Liver (tissue), 9 donors: ENCODE measurements around the gene WFIKKN1. TPM values are rescaled to one million over a fixed set of nuclear protein-coding genes. Genes with fewer than 3 reads are reported as not detected.

Experiments
- DNase-seq: peaks from one replicate; pipeline ENCODE4 v3.0.0-alpha.2; 2017; ENCODE audit warnings: low spot score
- H3K27ac ChIP-seq, 2 donors: one replicate each; pipeline ENCODE4 v1.7.0; 2013; ENCODE audit warnings: inconsistent platforms in 2 of 2, low read length in 2 of 2, control low read depth in 1 of 2, low read depth in 1 of 2, mild to moderate bottlenecking in 1 of 2
- H3K27me3 ChIP-seq, 4 donors: one replicate each; pipeline versions ENCODE4 v1.6.1 to v1.7.0; 2013; ENCODE audit warnings: low read length in 3 of 4, inconsistent platforms in 1 of 4, mild to moderate bottlenecking in 1 of 4, moderate library complexity in 1 of 4; ENCODE audit not compliant: control insufficient read depth in 4 of 4, insufficient read depth in 4 of 4
- H3K36me3 ChIP-seq, 4 donors: one replicate each; pipeline versions ENCODE4 v1.6.1 to v1.7.0; 2013; ENCODE audit warnings: low read length in 3 of 4, mild to moderate bottlenecking in 3 of 4, low read depth in 1 of 4, moderate library complexity in 1 of 4; ENCODE audit not compliant: control insufficient read depth in 4 of 4, insufficient read depth in 3 of 4
- H3K4me1 ChIP-seq, 4 donors: one replicate each; pipeline versions ENCODE4 v1.6.1 to v1.7.0; 2013; ENCODE audit warnings: low read length in 3 of 4, mild to moderate bottlenecking in 3 of 4, moderate library complexity in 1 of 4; ENCODE audit not compliant: control insufficient read depth in 4 of 4, insufficient read depth in 4 of 4
- H3K4me3 ChIP-seq, 3 donors: one replicate each; pipeline versions ENCODE4 v1.6.1 to v1.7.0; 2013; ENCODE audit warnings: low read length in 3 of 3, control low read depth in 1 of 3, low read depth in 1 of 3, mild to moderate bottlenecking in 1 of 3
- H3K9ac ChIP-seq, 2 donors: one replicate each; pipeline ENCODE4 v1.7.0; 2013; ENCODE audit warnings: low read length in 2 of 2, mild to moderate bottlenecking in 2 of 2, moderate library complexity in 2 of 2, control low read depth in 1 of 2, low read depth in 1 of 2
- H3K9me3 ChIP-seq, 4 donors: one replicate each; pipeline versions ENCODE4 v1.6.1 to v1.7.0; 2013; ENCODE audit warnings: low read length in 3 of 4; ENCODE audit not compliant: control insufficient read depth in 4 of 4
- ATF3 ChIP-seq: IDR thresholded peaks from 2 replicates; pipeline ENCODE4 v1.6.1; 2016; ENCODE audit warnings: antibody characterized with exemption
- CTCF ChIP-seq: fragments of 150-350 bp; IDR thresholded peaks from 2 replicates; pipeline ENCODE4 v1.5.1; 2017; ENCODE audit warnings: improper control_type of control experiment, low read depth, low read length; ENCODE audit not compliant: missing input control
- EGR1 ChIP-seq, 2 donors: IDR thresholded peaks; 2 replicates each; pipeline ENCODE4 v1.6.1; 2016 to 2018; ENCODE audit warnings: antibody characterized with exemption in 2 of 2, low read depth in 2 of 2
- FOXA1 ChIP-seq: IDR thresholded peaks from 2 replicates; pipeline ENCODE4 v1.6.1; 2016; ENCODE audit warnings: antibody characterized with exemption
- FOXA2 ChIP-seq: IDR thresholded peaks from 2 replicates; pipeline ENCODE4 v1.6.1; 2016; ENCODE audit warnings: antibody characterized with exemption
- GABPA ChIP-seq, 2 donors: IDR thresholded peaks in 1 of 2; conservative IDR thresholded peaks in 1 of 2; 2 replicates each; pipeline ENCODE4 v1.6.1; 2016; ENCODE audit warnings: antibody characterized with exemption in 2 of 2, mild to moderate bottlenecking in 1 of 2, moderate library complexity in 1 of 2
- HNF4A ChIP-seq, 2 donors: conservative IDR thresholded peaks; 2 replicates each; pipeline ENCODE4 v1.6.1; 2016; ENCODE audit warnings: antibody characterized with exemption in 2 of 2, mild to moderate bottlenecking in 2 of 2
- HNF4G ChIP-seq: IDR thresholded peaks from 2 replicates; pipeline ENCODE4 v1.6.1; 2016; ENCODE audit warnings: antibody characterized with exemption
- MAX ChIP-seq: IDR thresholded peaks from 2 replicates; pipeline ENCODE4 v1.6.1; 2016; ENCODE audit warnings: antibody characterized with exemption
- NR2F2 ChIP-seq: IDR thresholded peaks from 2 replicates; pipeline ENCODE4 v1.6.1; 2016; ENCODE audit warnings: antibody characterized with exemption
- RAD21 ChIP-seq, 2 donors: IDR thresholded peaks; 2 replicates each; pipeline ENCODE4 v1.6.1; 2016; ENCODE audit warnings: antibody characterized with exemption in 2 of 2, mild to moderate bottlenecking in 2 of 2
- REST ChIP-seq: IDR thresholded peaks from 2 replicates; pipeline ENCODE4 v1.6.1; 2016; ENCODE audit warnings: antibody characterized with exemption, mild to moderate bottlenecking
- RXRA ChIP-seq, 2 donors: IDR thresholded peaks; 2 replicates each; pipeline ENCODE4 v1.6.1; 2017 to 2018; ENCODE audit warnings: antibody characterized with exemption in 2 of 2, mild to moderate bottlenecking in 1 of 2
- SP1 ChIP-seq: IDR thresholded peaks from 2 replicates; pipeline ENCODE4 v1.6.1; 2018; ENCODE audit warnings: antibody characterized with exemption, mild to moderate bottlenecking
- TAF1 ChIP-seq: conservative IDR thresholded peaks from 2 replicates; pipeline ENCODE4 v1.6.1; 2016; ENCODE audit warnings: antibody characterized with exemption, mild to moderate bottlenecking
- YY1 ChIP-seq: IDR thresholded peaks from 2 replicates; pipeline ENCODE4 v1.6.1; 2016; ENCODE audit warnings: antibody characterized with exemption, mild to moderate bottlenecking
- WGBS: extraction: QIAGEN DNeasy Blood & Tissue Kit; methylation state at CpG from one replicate; pipeline ENCODE4 v1.1.7; 2013; 5-methylcytosine and 5-hydroxymethylcytosine counted together
- polyA plus RNA-seq, 2 donors: library from polyadenylated mRNA; stranded (reverse) in 1 of 2; unstranded in 1 of 2; fragments of 200-250 nt in 1 of 2; fragments of >200 nt in 1 of 2; fragmentation: Nextera tagmentation in 1 of 2; extraction: Ambion mirVana in 1 of 2; gene quantifications; one replicate each; pipeline versions ENCODE4 v1.2.1 to v1.2.3, GENCODE V29; 2013 to 2015
- total RNA-seq, 2 donors: library from RNA; depleted of rRNA; stranded (reverse); fragments of >200 nt; gene quantifications; one replicate each; pipeline ENCODE4 v1.2.3, GENCODE V29; 2014
- donor health status: healthy.
- donor health status: healthy.
- donor health status: healthy.
- donor health status: healthy.
- donor health status: healthy.

The WFIKKN1 gene
- total and polyA plus RNA-seq, 4 donors, result 0.19 to 1.2 (median 0.46) TPM

GRCh38 chr16:610513-611381 lies 20.0 kb upstream of the WFIKKN1 start:
- H3K27me3 ChIP-seq, result no peaks in the 10 kb centered on the region
- TF ChIP-seq REST, result no peak
- no peak for TF ChIP-seq YY1
- no peak for TF ChIP-seq NR2F2
- no peak for TF ChIP-seq RXRA (IDR thresholded peaks at IDR 0.05)
- TF ChIP-seq TAF1, result no peak
- no peak for TF ChIP-seq MAX
- TF ChIP-seq ATF3, result no peak
- TF ChIP-seq RAD21 (IDR thresholded peaks at IDR 0.05), result peak; percentile 86 to 87
- no peak for TF ChIP-seq HNF4A (conservative IDR thresholded peaks at IDR 0.05)
- no peak for TF ChIP-seq FOXA1
- TF ChIP-seq CTCF, result peak; percentile 72
- TF ChIP-seq SP1, result no peak
- H3K4me3 ChIP-seq, result no peak overlapping the region
- H3K27ac ChIP-seq, result peak overlapping the region in 1 of 2 donors; percentile 42
- peaks cover 0 to 8% (median 2%) of the 10 kb centered on the region in 4 donors for H3K36me3 ChIP-seq
- H3K9ac ChIP-seq, result no peak overlapping the region
- no peaks in the 10 kb centered on the region for H3K9me3 ChIP-seq
- peak; percentile 50 for DNase-seq
- H3K4me1 ChIP-seq, result peaks cover 4 to 22% (median 11%) of the 10 kb centered on the region in 4 donors
- 68% methylated on average over 28 of the region's 28 CpGs for WGBS

GRCh38 chr16:615122-615521 lies 15.7 kb upstream of the WFIKKN1 start:
- Histone ChIP-seq H3K27me3 (no peaks in the 10 kb centered on the region), H3K4me3 (no peak overlapping the region), H3K4me1 (peaks cover 0 to 23% (median 11%) of the 10 kb centered on the region in 4 donors), H3K27ac (no peak overlapping the region), H3K9me3 (no peaks in the 10 kb centered on the region), H3K9ac (no peak overlapping the region), H3K36me3 (peaks cover 0 to 8% (median 3%) of the 10 kb centered on the region in 4 donors)
- DNase-seq, result no peak
- 95% methylated on average over 13 of the region's 13 CpGs for WGBS
- no peak for TF ChIP-seq FOXA2
- TF ChIP-seq REST, result no peak
- TF ChIP-seq ATF3, result no peak
- no peak for TF ChIP-seq TAF1
- no peak for TF ChIP-seq GABPA (IDR thresholded peaks at IDR 0.05 in 1 of 2, conservative IDR thresholded peaks at IDR 0.05 in 1 of 2)
- TF ChIP-seq HNF4A (conservative IDR thresholded peaks at IDR 0.05), result no peak
- no peak for TF ChIP-seq CTCF
- no peak for TF ChIP-seq MAX
- TF ChIP-seq NR2F2, result no peak
- no peak for TF ChIP-seq RAD21 (IDR thresholded peaks at IDR 0.05)
- no peak for TF ChIP-seq YY1
- TF ChIP-seq HNF4G, result no peak
- no peak for TF ChIP-seq EGR1 (IDR thresholded peaks at IDR 0.05; ENCODE audit: low read depth in 2 of 2)
